ENCODE results near the gene GPR173.

The GPR173 gene

DNA sequence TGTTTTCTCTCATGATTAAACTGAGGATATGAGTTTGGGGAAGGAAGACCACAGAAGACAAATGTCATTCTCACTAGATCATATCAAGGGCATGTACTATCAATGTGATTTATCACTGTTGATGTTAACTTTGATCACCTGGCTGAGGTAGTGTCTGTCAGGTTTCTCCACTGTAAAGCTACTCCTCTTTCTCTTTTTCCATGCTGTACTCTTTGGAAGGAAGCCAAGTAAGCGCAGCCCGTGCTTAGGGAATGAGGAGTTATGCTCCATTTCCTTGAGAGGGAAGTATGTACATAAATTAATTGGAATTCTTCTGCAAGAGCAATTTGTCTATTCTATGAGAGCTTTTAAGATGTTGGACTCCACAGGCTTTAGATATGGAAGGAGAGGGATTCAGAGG, 41.3 kb downstream of the GPR173 start:
- DNase-seq, result no peak

- DNase-seq, result no peak
Observed at GRCh38 chrX:53091354-53091753, 42.8 kb downstream of the GPR173 start.

DNA sequence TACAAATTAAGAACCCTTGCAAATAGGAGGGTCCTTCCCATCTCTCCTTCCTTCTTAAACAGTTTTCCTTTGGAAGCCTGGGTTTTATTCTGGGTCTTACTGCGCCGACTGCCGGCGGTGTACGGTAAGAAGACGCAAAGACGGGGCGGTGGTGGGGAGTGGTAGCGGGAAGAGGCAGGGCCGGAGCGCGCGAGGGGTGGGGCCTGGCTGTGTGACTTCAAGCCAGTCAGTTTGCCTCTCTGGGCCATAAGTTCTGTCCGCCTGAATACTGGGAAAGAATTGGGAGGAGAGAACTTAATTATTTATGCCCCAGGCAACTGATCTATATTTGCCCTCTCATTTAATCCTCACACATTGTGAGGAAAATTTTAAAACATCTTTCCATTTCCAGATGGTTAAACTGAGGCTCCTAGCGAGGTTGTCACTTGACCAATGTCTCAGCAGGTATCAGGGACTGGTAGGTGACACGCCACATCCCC, 44.6 kb downstream of the GPR173 start:
- DNase-seq, result peak; percentile 78

- DNase-seq, result peak; percentile 93
Observed at GRCh38 chrX:53093748-53094581, 45.4 kb downstream of the GPR173 start, which contains the start of gene KANTR. KANTR (plus strand) TSS chrX:53094142; CDS start chrX:53124273, 30,131 bp downstream.

- DNase-seq, result no peak
Observed at GRCh38 chrX:53094582-53094905, 46.0 kb downstream of the GPR173 start.

GRCh38 chrX:53095796-53096195, 47.2 kb downstream of the GPR173 start:
- no peak for DNase-seq

DNA sequence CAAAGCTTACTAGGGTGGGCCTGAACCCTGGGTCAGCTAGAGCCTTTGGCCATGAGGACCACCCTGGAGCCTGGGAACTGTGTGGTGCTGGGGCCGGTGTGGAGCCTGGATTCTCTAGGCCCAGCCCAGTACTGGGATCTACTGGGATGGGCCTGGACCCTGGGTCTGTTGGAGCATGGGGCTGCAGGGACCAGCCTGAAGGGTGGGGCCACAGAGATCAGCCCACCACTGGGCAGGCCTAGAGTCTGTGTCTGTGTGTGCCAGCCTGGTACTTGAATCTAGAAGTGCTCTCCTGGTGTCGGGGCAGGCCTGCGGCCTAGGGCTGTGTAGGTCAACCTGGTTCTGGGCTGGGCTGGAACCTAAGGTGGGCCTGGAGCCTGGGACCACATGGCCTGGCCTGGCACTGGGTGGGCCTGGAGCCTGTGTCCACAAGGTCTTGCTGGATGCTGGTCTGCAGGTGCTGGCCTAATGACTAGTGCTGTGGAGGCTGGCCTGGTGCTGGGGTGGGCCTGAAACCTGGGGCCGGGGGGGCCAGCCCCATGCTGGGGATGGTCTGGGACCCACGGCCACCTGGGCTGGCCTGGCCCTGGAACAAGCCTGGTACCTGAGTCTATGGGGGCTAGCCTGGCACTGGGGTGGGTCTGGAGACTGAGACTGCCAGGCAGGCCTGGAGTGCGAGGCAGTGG, 66.4 kb downstream of the GPR173 start:
- no peak for DNase-seq

- no peak for DNase-seq
Observed at GRCh38 chrX:53115550-53115874, 66.9 kb downstream of the GPR173 start.

GRCh38 chrX:53116101-53116500, 67.5 kb downstream of the GPR173 start:
- no peak for DNase-seq

GRCh38 chrX:53122013-53122412, 73.4 kb downstream of the GPR173 start:
- DNase-seq, result no peak

DNA sequence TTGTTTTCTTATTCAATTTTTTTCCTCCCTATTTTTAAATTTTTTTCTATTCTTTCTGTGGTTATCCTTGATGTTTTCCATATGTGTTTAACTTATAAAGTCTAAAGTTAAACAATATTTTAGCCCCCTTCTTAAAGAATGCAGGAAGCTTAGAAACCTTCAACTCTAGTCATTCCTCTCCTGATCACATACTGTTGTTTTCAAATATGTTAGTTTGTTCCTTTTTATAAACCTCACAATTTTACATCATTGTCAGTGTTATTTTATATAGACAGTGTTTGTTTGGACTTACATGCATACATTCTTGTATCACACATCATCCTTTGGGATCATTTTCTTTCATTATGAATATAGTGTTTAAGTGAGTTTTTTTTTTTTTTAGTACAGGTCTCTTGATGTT, 76.9 kb downstream of the GPR173 start:
- DNase-seq, result no peak

- DNase-seq, result no peak
Observed at GRCh38 chrX:53126377-53126776, 77.8 kb downstream of the GPR173 start.

DNA sequence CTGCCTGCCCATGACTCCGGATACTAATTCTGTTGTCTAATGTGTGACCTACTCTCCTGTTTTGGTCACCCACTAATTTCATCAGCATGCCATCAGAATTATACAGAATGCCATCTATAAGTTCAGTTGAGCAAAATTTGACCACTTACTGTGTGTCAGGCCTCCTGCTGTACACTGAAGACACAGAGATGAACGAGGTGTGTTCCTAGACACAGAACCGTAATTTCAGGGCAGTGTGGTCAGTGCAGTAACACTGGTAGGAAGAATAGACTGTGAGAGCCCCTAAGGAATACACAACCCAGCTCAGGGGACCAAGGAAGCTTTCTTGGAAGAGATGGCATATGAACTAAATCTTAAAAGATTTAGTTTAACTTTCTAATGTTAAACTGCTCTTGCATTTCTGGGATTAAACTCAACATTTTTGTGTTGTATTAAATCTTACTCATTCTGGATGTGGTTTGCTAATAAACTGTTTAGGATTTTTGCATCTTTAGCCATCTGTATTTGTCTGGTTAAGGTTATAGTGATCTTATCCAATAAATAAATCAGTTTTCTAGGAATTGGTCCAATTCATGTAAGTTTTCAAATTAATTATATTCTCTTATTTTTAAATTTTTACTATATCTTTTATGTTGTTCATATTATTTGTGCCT, 79.6 kb downstream of the GPR173 start:
- no peak for DNase-seq
